Smooth muscle cell (in vitro differentiated cells): ENCODE data around the gene ST6GALNAC6. TPM values are rescaled to one million over a fixed set of nuclear protein-coding genes. Genes with fewer than 3 reads are reported as not detected.
A peak's percentile ranks its signal among the peaks of the same experiment; 100 is the strongest.
"Not testable (repeated sequence)": the region's sequence is repeated elsewhere in the genome, so short reads cannot be mapped to it uniquely, and the experiment has no call there.

Experiments
- DNase-seq: peaks from one replicate; lab custom pipeline; 2025; ENCODE audit not compliant: unreplicated experiment; lab: John Stamatoyannopoulos, UW
- H2AFZ ChIP-seq: fragments of 200-600 bp; sonication (generic); 2 replicates; pipeline ENCODE4 v1.6.0; 2016; ENCODE audit warnings: antibody characterized with exemption, low read depth, mild to moderate bottlenecking
- H3F3A ChIP-seq: fragments of 200-600 bp; sonication (generic); 2 replicates; pipeline ENCODE4 v1.6.0; 2017; ENCODE audit warnings: antibody characterized with exemption, low read depth
- H3K27ac ChIP-seq: fragments of 200-600 bp; sonication (generic); 2 replicates; pipeline ENCODE4 v1.5.1; 2016; ENCODE audit warnings: low read depth, mild to moderate bottlenecking
- H3K27me3 ChIP-seq: fragments of 200-600 bp; sonication (generic); 2 replicates; pipeline ENCODE4 v1.6.1; 2016; ENCODE audit warnings: low read depth, mild to moderate bottlenecking
- H3K36me3 ChIP-seq: fragments of 200-600 bp; sonication (generic); 2 replicates; pipeline ENCODE4 v1.5.1; 2016; ENCODE audit warnings: low read depth
- H3K4me1 ChIP-seq: fragments of 200-600 bp; sonication (generic); 2 replicates; pipeline ENCODE4 v1.5.1; 2016; ENCODE audit warnings: low read depth
- H3K4me2 ChIP-seq: fragments of 200-600 bp; sonication (generic); 2 replicates; pipeline ENCODE4 v1.6.0; 2016; ENCODE audit warnings: mild to moderate bottlenecking
- H3K4me3 ChIP-seq: fragments of 200-600 bp; sonication (generic); 2 replicates; pipeline ENCODE4 v1.5.1; 2016; ENCODE audit warnings: mild to moderate bottlenecking
- H3K79me2 ChIP-seq: fragments of 200-600 bp; sonication (generic); 2 replicates; pipeline ENCODE4 v1.6.0; 2016; ENCODE audit warnings: low read depth, mild to moderate bottlenecking
- H3K9ac ChIP-seq: fragments of 200-600 bp; sonication (generic); 2 replicates; pipeline ENCODE4 v1.6.0; 2016; ENCODE audit warnings: low read depth
- H3K9me3 ChIP-seq: fragments of 200-600 bp; sonication (generic); replicated peaks from 2 replicates; pipeline ENCODE4 v1.5.1; 2016; ENCODE audit warnings: low read depth
- H4K20me1 ChIP-seq: fragments of 200-600 bp; sonication (generic); 2 replicates; pipeline ENCODE4 v1.6.0; 2016; ENCODE audit warnings: low read depth
- WGBS: methylation state at CpG from one replicate; pipeline ENCODE4 v1.1.7; 2016; ENCODE audit warnings: low lambda C conversion rate; 5-methylcytosine and 5-hydroxymethylcytosine counted together
- polyA plus RNA-seq: library from polyadenylated mRNA; unstranded; fragments of >200 nt; fragmentation: Nextera tagmentation; extraction: Ambion mirVana; gene quantifications from 2 replicates; pipeline ENCODE4 v1.2.1, GENCODE V29; 2016
- total RNA-seq: library from RNA; depleted of rRNA; stranded (reverse); fragments of >200 nt; gene quantifications from 2 replicates; pipeline ENCODE4 v1.2.3, GENCODE V29; 2014
- TF ChIP-seq, protein P1 (sequence below): fragments of 200-600 bp; sonication (generic); IDR thresholded peaks from 2 replicates; pipeline ENCODE4 v1.5.1; 2017; ENCODE audit warnings: borderline replicate concordance, mild to moderate bottlenecking, antibody characterized with exemption; ENCODE audit not compliant: insufficient read depth, poor library complexity, severe bottlenecking

Gene ST6GALNAC6
- total and polyA plus RNA-seq, 2 experiments from 2014 or later: 36.4 to 65.8 TPM

DNA sequence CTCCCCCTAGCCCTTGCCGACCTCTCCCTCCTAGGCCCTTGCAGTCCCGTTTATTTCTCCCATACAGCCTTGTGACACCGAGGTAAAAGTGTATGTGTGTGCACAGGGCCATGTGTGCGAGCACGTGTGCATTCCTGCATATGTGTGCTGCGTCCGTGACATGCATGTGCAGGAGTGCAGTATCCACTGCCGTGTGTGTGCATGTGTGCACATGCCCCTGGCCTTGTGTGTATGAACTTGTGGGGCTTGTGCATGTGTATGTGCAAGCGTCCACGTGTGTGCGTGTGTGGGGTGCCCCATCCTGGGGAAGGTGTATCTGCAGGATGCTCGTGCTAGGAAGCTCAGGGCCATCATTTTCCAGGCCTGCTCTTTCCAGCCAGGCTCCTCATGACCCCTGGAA, 28.5 kb downstream of the ST6GALNAC6 start:
- no peaks in the 10 kb centered on the region for H3K27me3 ChIP-seq
- WGBS: 93% methylated on average over 12 of the region's 12 CpGs
- DNase-seq: no peak

DNA sequence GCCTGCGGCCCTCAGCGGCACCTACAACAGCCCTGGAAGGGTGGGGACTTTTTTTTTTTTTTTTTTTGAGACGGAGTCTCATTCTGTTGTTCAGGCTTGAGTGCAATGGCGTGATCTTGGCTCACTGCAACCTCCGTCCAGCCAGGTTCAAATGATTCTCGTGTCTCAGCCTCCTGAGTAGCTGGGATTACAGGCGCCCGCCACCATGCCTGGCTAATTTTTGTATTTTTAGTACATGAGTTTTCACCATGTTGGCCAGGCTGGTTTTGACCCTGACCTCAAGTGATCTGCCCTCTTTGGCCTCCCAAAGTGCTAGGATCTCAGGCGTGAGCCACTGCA, 29.3 kb downstream of the ST6GALNAC6 start:
- not testable (repeated sequence) for H3K36me3 ChIP-seq, H3K4me3 ChIP-seq, H3K27ac ChIP-seq, H2AFZ ChIP-seq, DNase-seq, H3F3A ChIP-seq, H4K20me1 ChIP-seq, H3K4me1 ChIP-seq, H3K79me2 ChIP-seq, H3K4me2 ChIP-seq, H3K9me3 ChIP-seq, H3K27me3 ChIP-seq, H3K9ac ChIP-seq
- WGBS: 66% methylated on average over 9 of the region's 9 CpGs

More for the DNA sequence above, 28.5 kb downstream of the ST6GALNAC6 start:
- Histone ChIP-seq H3K4me2 (no peak overlapping the region), H3K4me3 (no peak overlapping the region), H3K27ac (no peak overlapping the region), H3K79me2 (no peaks in the 10 kb centered on the region), H3K36me3 (no peaks in the 10 kb centered on the region), H3K9ac (no peak overlapping the region), H4K20me1 (no peaks in the 10 kb centered on the region), H3K9me3 (no peaks in the 10 kb centered on the region), H2AFZ (no peak overlapping the region), H3K4me1 (no peaks in the 10 kb centered on the region), H3F3A (no peaks in the 10 kb centered on the region)
- TF ChIP-seq, protein P1, sequence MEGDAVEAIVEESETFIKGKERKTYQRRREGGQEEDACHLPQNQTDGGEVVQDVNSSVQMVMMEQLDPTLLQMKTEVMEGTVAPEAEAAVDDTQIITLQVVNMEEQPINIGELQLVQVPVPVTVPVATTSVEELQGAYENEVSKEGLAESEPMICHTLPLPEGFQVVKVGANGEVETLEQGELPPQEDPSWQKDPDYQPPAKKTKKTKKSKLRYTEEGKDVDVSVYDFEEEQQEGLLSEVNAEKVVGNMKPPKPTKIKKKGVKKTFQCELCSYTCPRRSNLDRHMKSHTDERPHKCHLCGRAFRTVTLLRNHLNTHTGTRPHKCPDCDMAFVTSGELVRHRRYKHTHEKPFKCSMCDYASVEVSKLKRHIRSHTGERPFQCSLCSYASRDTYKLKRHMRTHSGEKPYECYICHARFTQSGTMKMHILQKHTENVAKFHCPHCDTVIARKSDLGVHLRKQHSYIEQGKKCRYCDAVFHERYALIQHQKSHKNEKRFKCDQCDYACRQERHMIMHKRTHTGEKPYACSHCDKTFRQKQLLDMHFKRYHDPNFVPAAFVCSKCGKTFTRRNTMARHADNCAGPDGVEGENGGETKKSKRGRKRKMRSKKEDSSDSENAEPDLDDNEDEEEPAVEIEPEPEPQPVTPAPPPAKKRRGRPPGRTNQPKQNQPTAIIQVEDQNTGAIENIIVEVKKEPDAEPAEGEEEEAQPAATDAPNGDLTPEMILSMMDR: no peak

DNA sequence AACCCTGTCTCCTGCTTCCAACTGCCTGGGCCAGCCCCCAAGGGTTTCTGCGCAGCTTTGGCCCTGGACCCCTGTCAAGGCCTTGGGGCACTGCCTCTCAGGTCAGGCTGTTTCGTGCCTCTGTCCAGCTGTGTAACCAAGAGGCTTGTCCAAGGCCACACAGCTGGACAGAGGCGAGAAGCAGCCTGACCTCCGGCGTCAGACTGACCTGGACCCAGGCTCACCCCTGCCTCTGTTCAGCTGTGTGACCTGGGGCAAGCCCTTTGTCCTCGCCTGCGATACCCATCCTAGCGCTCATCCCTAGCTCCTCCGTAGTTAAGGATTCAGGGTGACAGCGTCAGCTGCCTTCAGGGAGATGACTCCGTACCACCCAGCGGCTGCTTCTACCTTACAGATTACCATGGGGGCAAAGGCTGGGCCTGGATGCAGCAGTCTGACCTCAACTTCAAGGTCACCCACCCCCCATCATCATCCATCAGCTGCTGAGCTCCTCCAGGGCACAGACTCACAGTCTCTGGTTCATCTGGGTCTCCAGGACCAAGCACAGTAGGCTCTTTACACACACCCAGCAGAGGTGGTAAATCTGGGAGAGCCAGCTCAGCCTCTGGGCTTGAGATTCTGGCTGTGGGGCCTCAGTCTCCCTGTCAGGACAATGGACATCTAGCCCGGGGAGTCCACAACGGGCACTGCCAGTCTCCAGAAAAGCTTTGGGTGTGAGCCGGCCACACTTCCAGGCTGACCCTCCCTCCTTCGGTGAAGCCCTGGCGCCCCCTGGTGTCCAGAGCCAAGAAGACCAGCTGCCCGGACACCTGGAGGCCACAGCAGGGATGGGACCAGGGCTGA, 29.9 kb downstream of the ST6GALNAC6 start:
- 69% methylated on average over 18 of the region's 18 CpGs for whole genome bisulfite sequencing
- Histone ChIP-seq H3K4me1 (no peaks in the 10 kb centered on the region), H3K9ac (no peak overlapping the region), H3K27ac (no peak overlapping the region), H2AFZ (no peak overlapping the region), H3K4me2 (no peak overlapping the region), H3K4me3 (no peak overlapping the region), H3K9me3 (no peaks in the 10 kb centered on the region), H4K20me1 (no peaks in the 10 kb centered on the region), H3K36me3 (no peaks in the 10 kb centered on the region), H3K27me3 (no peaks in the 10 kb centered on the region), H3K79me2 (no peaks in the 10 kb centered on the region), H3F3A (no peaks in the 10 kb centered on the region)
- peak; percentile 63 for DNase-seq
- TF ChIP-seq, protein P1: peak; percentile 76

DNA sequence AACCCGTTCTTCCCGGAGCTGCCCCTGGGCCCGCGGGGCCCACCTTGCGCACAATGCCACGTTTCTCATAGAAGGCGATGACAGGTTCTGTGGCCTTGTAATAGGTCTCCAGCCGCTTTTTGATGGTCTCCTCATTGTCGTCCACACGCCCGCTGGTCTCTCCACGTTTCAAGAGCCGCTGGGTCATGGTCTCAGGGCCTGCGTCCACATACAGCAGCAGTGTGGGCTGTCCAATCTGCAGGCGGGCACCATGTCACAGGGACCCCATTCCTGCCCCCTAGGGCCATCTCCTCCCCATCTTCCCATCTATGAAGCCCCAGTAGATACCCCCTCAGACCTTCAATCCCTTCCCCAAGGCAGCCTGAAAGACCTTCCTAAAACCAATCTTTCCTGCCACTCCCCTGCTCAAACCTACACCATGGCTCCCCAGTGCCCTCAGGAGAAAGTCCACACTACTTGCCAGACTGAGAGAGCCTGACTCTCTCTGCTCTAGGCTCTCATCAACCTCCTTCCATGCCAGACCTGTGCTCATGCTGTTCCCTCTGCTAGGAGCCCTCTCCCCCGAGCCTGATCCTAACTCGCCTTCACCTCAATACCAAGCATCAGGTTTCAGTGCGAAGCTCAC, 31.0 kb downstream of the ST6GALNAC6 start:
- Histone ChIP-seq H3K9ac (no peak overlapping the region), H2AFZ (no peak overlapping the region), H3K9me3 (no peaks in the 10 kb centered on the region), H4K20me1 (no peaks in the 10 kb centered on the region), H3K4me1 (no peaks in the 10 kb centered on the region), H3K27me3 (no peaks in the 10 kb centered on the region), H3K79me2 (no peaks in the 10 kb centered on the region), H3K4me2 (no peak overlapping the region), H3K4me3 (no peak overlapping the region), H3K36me3 (no peaks in the 10 kb centered on the region), H3F3A (no peaks in the 10 kb centered on the region), H3K27ac (no peak overlapping the region)
- TF ChIP-seq, protein P1: no peak
- WGBS: 95% methylated on average over 18 of the region's 18 CpGs
- no peak for DNase-seq
